Right lobe of liver (tissue), 6 donors: ENCODE results near the gene B4GALNT3. TPM values are rescaled to one million over a fixed set of nuclear protein-coding genes. Genes with fewer than 3 reads are reported as not detected.

ENCODE experiments used
- ATAC-seq, 4 donors: fragments of 200-7000 bp; cut with Tn5 transposase; one replicate each; pipeline ENCODE4 v1.9.1; 2020; ENCODE audit warnings: mild to moderate bottlenecking in 4 of 4, moderate library complexity in 4 of 4
- DNase-seq, 3 donors: peaks; one replicate each; pipeline ENCODE4 v3.0.0-alpha.2; 2020
- H3K27ac ChIP-seq, 3 donors: fragments of 200-600 bp; one replicate each; pipeline ENCODE4 v1.8.0; 2022
- H3K27me3 ChIP-seq, 2 donors: fragments of 200-600 bp; one replicate each; pipeline ENCODE4 v1.8.0; 2022
- H3K36me3 ChIP-seq, 4 donors: fragments of 200-600 bp; sonication (generic) in 1 of 4; one replicate each; pipeline versions ENCODE4 v1.5.1 to v1.8.0; 2017 to 2022; ENCODE audit warnings: control low read depth in 1 of 4
- H3K4me1 ChIP-seq, 4 donors: fragments of 200-600 bp; sonication (generic) in 1 of 4; one replicate each; pipeline versions ENCODE4 v1.5.1 to v1.8.0; 2017 to 2022; ENCODE audit warnings: control low read depth in 1 of 4
- H3K4me3 ChIP-seq, 3 donors: fragments of 200-600 bp; one replicate each; pipeline ENCODE4 v1.8.0; 2022
- H3K9me3 ChIP-seq, 4 donors: fragments of 200-600 bp; sonication (generic) in 1 of 4; one replicate each; pipeline versions ENCODE4 v1.5.1 to v1.8.0; 2017 to 2022; ENCODE audit warnings: control low read depth in 1 of 4
- POLR2A ChIP-seq: fragments of 450-650 bp; IDR thresholded peaks from one replicate; pipeline ENCODE4 v1.6.1; 2017; ENCODE audit warnings: antibody characterized with exemption, mild to moderate bottlenecking
- WGBS: methylation state at CpG from one replicate; pipeline ENCODE4 v1.1.6; 2018; ENCODE audit warnings: low coverage, low lambda C conversion rate; ENCODE audit not compliant: insufficient coverage; ENCODE audit errors: missing lambda C conversion rate; 5-methylcytosine and 5-hydroxymethylcytosine counted together
- intact Hi-C, 2 donors: fragments of 100-400 bp; cut with DNase I; formaldehyde crosslinking; loops; one replicate each; pipeline versions ENCODE4 v1.11.2 to v1.14.1; 2022
- total RNA-seq, 6 experiments: library from RNA; depleted of rRNA in 2 of 6; stranded (reverse); fragments of >200 nt in 2 of 6; fragmentation: NEBNext Ultra II Directional in 3 of 6; extraction: Animal tissue kit (Norgen Biotek cat#: 25700) in 3 of 6; gene quantifications; one replicate each; pipeline versions ENCODE4 v1.1.0 to v1.2.4, GENCODE V29; 2016 to 2023
- TF ChIP-seq, protein P1 (sequence below), 4 donors: fragments of 200-600 bp in 3 of 4; fragments of 450-650 bp in 1 of 4; IDR thresholded peaks; one replicate each; pipeline versions ENCODE4 v1.5.1 to v1.8.0; 2016 to 2022; ENCODE audit warnings: antibody characterized with exemption in 4 of 4, mild to moderate bottlenecking in 2 of 4
- donor health status: DM: no; HTN: yes; CAD: no.
- donor health status: DM: no; HTN: no; CAD: no.
- donor health status: DM: no; HTN: no; CAD: no.
- donor health status: DM: no; HTN: yes; CAD: no.
- donor health status: DM: no; HTN: yes; CAD: no.

B4GALNT3 gene
- total RNA-seq, 6 experiments from 2014 or later: 0.12 to 2.0 (median 0.38) TPM

DNA sequence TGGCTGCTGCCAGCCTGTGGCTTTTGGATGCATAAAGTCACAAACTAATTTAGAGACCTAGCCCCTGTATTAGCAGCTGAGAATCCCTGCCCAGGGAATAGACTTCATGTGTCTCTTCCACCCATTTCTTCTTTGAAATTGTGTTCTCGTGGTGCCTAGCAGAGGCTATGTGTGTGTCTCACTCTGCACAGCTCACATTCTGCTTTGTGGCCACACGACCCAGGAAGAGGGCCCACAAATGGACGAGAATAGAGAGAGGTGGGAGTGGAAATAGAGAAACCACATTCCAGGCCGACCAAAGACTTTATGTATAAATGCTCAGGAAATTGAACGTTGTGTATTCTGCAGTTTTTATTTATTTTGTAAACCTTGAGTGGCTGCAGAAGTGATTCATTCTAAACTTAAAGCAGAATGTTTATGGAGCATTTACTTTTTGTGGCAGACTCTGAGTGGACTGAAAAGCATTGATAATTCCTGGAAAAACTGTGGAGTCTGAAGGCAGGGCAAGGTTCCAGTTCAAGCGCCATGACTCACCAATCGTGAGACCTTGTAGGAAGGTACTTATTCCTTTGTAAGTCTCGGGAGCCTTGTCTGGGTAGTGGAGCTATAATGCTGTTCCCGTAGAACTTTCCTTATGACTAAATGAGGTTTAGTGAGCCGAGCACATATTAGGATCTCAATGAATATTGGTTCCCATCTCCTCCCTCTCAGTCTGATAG is 9.1 kb downstream of the B4GALNT3 start:
- intact Hi-C loops: no loop called here
- H3K4me3 ChIP-seq: no peak overlapping the region
- H3K27ac ChIP-seq: no peak overlapping the region
- H3K4me1 ChIP-seq: no peaks in the 10 kb centered on the region
- no peak for TF ChIP-seq POLR2A
- TF ChIP-seq, protein P1, sequence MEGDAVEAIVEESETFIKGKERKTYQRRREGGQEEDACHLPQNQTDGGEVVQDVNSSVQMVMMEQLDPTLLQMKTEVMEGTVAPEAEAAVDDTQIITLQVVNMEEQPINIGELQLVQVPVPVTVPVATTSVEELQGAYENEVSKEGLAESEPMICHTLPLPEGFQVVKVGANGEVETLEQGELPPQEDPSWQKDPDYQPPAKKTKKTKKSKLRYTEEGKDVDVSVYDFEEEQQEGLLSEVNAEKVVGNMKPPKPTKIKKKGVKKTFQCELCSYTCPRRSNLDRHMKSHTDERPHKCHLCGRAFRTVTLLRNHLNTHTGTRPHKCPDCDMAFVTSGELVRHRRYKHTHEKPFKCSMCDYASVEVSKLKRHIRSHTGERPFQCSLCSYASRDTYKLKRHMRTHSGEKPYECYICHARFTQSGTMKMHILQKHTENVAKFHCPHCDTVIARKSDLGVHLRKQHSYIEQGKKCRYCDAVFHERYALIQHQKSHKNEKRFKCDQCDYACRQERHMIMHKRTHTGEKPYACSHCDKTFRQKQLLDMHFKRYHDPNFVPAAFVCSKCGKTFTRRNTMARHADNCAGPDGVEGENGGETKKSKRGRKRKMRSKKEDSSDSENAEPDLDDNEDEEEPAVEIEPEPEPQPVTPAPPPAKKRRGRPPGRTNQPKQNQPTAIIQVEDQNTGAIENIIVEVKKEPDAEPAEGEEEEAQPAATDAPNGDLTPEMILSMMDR (IDR thresholded peaks at IDR 0.05): no peak
- H3K36me3 ChIP-seq: no peaks in the 10 kb centered on the region
- 65% methylated on average over 10 of the region's 10 CpGs for WGBS
- no peak for DNase-seq
- H3K9me3 ChIP-seq: no peaks in the 10 kb centered on the region
- no peaks in the 10 kb centered on the region for H3K27me3 ChIP-seq
- ATAC-seq: no peak

DNA sequence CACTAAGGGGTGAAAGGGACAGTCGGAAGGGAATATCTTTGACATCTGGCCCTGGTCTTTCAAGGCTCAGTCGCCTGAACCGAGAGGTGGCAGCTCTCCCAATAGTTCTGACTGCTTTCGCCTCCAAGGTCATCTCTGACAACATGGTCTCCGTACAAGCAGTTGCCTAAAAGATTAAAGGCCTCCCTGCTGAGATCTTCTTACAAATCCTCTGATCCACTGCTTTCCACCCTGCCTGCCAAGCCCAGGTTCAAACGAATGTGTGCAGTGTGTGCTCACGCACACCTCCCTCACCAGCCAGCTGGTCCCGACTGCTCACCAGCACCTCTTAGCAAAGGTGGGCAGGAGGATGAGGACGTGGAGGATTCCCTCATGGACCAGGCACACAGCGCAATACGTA is 10.4 kb downstream of the B4GALNT3 start:
- no peaks in the 10 kb centered on the region for H3K4me1 ChIP-seq
- H3K27me3 ChIP-seq: no peaks in the 10 kb centered on the region
- intact Hi-C loops: no loop called here
- TF ChIP-seq, protein P1 (IDR thresholded peaks at IDR 0.05): no peak
- TF ChIP-seq POLR2A: no peak
- no peaks in the 10 kb centered on the region for H3K9me3 ChIP-seq
- no peaks in the 10 kb centered on the region for H3K36me3 ChIP-seq
- WGBS: 85% methylated on average over 7 of the region's 11 CpGs
- no peak overlapping the region for H3K27ac ChIP-seq
- H3K4me3 ChIP-seq: no peak overlapping the region
- no peak for DNase-seq
- no peak for ATAC-seq

DNA sequence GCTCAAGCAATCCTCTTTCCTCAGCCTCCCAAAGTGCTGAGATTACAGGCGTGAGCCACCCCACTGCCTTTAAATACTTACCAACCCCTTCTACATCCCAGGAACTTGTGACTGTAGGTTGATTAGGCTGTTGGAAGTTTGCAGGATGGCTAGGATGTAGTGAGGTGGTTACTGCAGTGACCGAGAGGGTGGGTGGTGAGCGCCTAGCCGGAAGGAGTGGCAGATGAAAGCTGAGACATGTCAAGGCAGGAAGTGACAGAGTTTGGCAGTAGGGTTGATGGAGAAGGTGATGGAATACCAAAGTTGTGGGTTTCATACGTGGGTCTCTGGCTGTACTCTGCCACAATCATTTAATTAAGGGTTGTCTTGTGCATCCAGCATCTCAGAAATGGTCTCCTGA is 13.5 kb downstream of the B4GALNT3 start:
- Histone ChIP-seq H3K27me3 (no peaks in the 10 kb centered on the region), H3K9me3 (no peaks in the 10 kb centered on the region), H3K27ac (no peak overlapping the region), H3K4me3 (no peak overlapping the region), H3K4me1 (no peaks in the 10 kb centered on the region), H3K36me3 (no peaks in the 10 kb centered on the region)
- no peak for ATAC-seq
- WGBS: 73% methylated on average over 5 of the region's 5 CpGs
- DNase-seq: no peak
- TF ChIP-seq, protein P1 (IDR thresholded peaks at IDR 0.05): no peak
- intact Hi-C loops: no loop called here

DNA sequence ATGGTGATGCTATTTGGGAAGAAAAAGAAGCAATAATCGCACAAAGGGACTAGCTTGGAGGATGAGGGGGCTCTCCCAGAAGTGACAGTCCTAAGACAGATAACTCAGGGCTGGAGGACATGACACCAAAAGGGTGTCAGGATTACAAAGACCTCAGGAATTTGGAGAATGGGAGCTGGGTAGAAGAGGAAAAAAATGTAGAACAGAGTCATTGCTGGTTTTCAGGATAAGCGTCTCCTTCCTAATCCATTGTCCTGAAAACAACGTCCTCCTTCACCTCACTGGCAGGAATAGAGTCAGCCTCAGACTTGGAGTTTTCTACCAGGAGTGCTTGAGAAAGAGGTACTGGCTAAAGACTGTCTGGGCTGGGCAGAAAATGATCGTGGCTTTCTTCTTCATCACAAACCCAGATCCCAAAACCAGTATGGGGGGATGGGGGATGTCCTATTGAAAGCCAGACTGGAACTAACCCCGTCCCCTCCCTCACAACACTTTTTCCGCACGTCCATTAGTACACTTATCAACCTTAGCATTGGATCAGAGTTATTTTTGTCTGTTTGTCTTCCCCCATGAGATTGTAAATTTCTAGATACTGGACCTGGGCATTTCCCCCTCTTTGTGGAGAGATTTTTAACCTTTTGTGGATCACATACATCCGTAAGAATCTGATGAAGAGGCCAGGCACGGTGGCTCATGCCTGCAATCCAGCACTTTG is 14.3 kb downstream of the B4GALNT3 start:
- Histone ChIP-seq H3K4me1 (no peaks in the 10 kb centered on the region), H3K4me3 (no peak overlapping the region), H3K27me3 (no peaks in the 10 kb centered on the region), H3K36me3 (no peaks in the 10 kb centered on the region), H3K27ac (no peak overlapping the region), H3K9me3 (no peaks in the 10 kb centered on the region)
- 39% methylated on average over 9 of the region's 9 CpGs for WGBS
- DNase-seq (peak in 1 of 3 donors; percentile 6), ATAC-seq (no peak)
- intact Hi-C loops: no loop called here
- TF ChIP-seq, protein P1 (IDR thresholded peaks at IDR 0.05): no peak
- no peak for TF ChIP-seq POLR2A
